H1 (cell line): ENCODE data around the gene MYPOP.

Experiments
- BRCA1 ChIP-seq: IDR thresholded peaks from 2 replicates; pipeline ENCODE4 v1.6.1; 2012; ENCODE audit warnings: low read depth, low read length, improper control_type of control experiment
- CHD2 ChIP-seq: IDR thresholded peaks from 2 replicates; pipeline ENCODE4 v1.6.1; 2012; ENCODE audit warnings: low read length, improper control_type of control experiment
- CTCF ChIP-seq, 3 experiments: IDR thresholded peaks; 1 replicate in 2 of 3; 2 replicates in 1 of 3; pipeline versions ENCODE4 v1.5.1 to v1.6.1; 2011; ENCODE audit warnings: low read length in 3 of 3, mild to moderate bottlenecking in 3 of 3, inconsistent platforms in 2 of 3, low read depth in 1 of 3, moderate library complexity in 1 of 3; ENCODE audit not compliant: insufficient read depth in 1 of 3; ENCODE audit errors: control extremely low read depth in 1 of 3
- JUN ChIP-seq: IDR thresholded peaks from 2 replicates; pipeline ENCODE4 v1.6.1; 2011; ENCODE audit warnings: low read depth, mild to moderate bottlenecking, improper control_type of control experiment, low read length
- POLR2A ChIP-seq, 2 experiments: IDR thresholded peaks; 1 replicate in 1 of 2; 2 replicates in 1 of 2; pipeline ENCODE4 v1.6.1; 2011; ENCODE audit warnings: low read depth in 2 of 2, low read length in 2 of 2, mild to moderate bottlenecking in 2 of 2; ENCODE audit errors: control extremely low read depth in 1 of 2
- SAP30 ChIP-seq: fragments of 300-600 bp; sonication (generic); IDR thresholded peaks from 2 replicates; pipeline ENCODE4 v1.7.1; 2012; ENCODE audit warnings: low read length, moderate library complexity, mild to moderate bottlenecking, inconsistent platforms; ENCODE audit not compliant: insufficient read depth, insufficient replicate concordance
- SP2 ChIP-seq: IDR thresholded peaks from 2 replicates; pipeline ENCODE4 v1.6.1; 2012; ENCODE audit warnings: mild to moderate bottlenecking, low read length, inconsistent platforms
- TCF12 ChIP-seq: IDR thresholded peaks from 2 replicates; pipeline ENCODE4 v1.6.1; 2011; ENCODE audit warnings: low read depth, mild to moderate bottlenecking, low read length

- TF ChIP-seq CHD2 (no peak), TCF12 (no peak), SAP30 (no peak), CTCF (IDR thresholded peaks at IDR 0.05; ENCODE audit: control extremely low read depth in 1 of 3, insufficient read depth in 1 of 3, low read depth in 1 of 3, low read length in 3 of 3) (no peak), SP2 (no peak), BRCA1 (no peak), JUN (no peak), POLR2A (IDR thresholded peaks at IDR 0.05; ENCODE audit: control extremely low read depth in 1 of 2, low read depth in 2 of 2, low read length in 2 of 2) (no peak)
Measured at GRCh38 chr19:45860359-45861259, 41.8 kb downstream of the MYPOP start.
